SK-N-MC (cell line): ENCODE results near the gene DECR2.

Source experiments
- EZH2 ChIP-seq: fragments of 200-600 bp; sonication (generic); IDR thresholded peaks from one replicate; pipeline ENCODE4 v1.6.1; 2017; ENCODE audit warnings: antibody characterized with exemption
- POLR2AphosphoS5 ChIP-seq: IDR thresholded peaks from 2 replicates; pipeline ENCODE4 v1.6.1; 2012; ENCODE audit warnings: mild to moderate bottlenecking, low read depth, low read length, borderline replicate concordance

DNA sequence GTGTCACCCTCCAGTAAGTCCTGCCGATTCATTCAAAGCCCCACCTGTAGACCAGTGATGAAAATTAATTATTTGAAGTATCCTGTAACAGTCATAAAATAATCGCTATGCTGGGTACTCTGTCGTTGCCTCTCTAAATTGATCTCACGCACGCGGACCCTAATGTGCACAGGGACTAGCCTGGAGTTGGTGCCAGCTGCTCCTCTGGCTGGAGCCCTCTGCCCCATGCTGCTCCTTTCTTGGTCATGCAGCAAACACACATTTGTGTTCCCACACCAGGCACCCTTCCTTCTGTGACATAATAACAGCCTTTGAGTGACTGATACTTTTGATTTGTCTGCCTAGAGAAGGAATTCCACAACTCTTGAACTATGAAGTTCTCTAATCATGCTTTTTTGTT, 39.8 kb downstream of the DECR2 start:
- TF ChIP-seq EZH2 (no peak), POLR2AphosphoS5 (no peak)
